ENCODE results near the gene LCN15. TPM values are rescaled to one million over a fixed set of nuclear protein-coding genes. Genes with fewer than 3 reads are reported as not detected.

Gene LCN15
- total and polyA plus RNA-seq, 10 of the 15 experiments (the other 5 are each of a cell fraction or from before 2014, with no cell fraction given): 0.37 to 0.50 TPM; not detected in 8

GRCh38 chr9:136759001-136759400, 5.3 kb downstream of the LCN15 start:
- H2AFZ ChIP-seq (ENCODE audit: control insufficient read depth, low read depth, low read length): no peak overlapping the region
- TF ChIP-seq ZZZ3 (IDR thresholded peaks at IDR 0.05; ENCODE audit: control insufficient read depth, insufficient read length, low read depth) (no peak), NFYB (IDR thresholded peaks at IDR 0.05; ENCODE audit: insufficient read depth, low read depth, low read length) (no peak), SMC3 (IDR thresholded peaks at IDR 0.05; ENCODE audit: borderline replicate concordance, low read length) (no peak), KDM1A (IDR thresholded peaks at IDR 0.05; ENCODE audit: borderline replicate concordance) (no peak), USF1 (IDR thresholded peaks at IDR 0.05; ENCODE audit: borderline replicate concordance, extremely low read length, insufficient read depth, low read depth, low read length) (no peak), SUZ12 (IDR thresholded peaks at IDR 0.05; ENCODE audit: unreplicated experiment) (no peak), NFIC (IDR thresholded peaks at IDR 0.05; ENCODE audit: low read depth, low read length) (no peak), POU2F2 (IDR thresholded peaks at IDR 0.05; ENCODE audit: borderline replicate concordance, low read depth, low read length) (no peak), SREBF1 (IDR thresholded peaks at IDR 0.05; ENCODE audit: low read length) (no peak), ATF7 (IDR thresholded peaks at IDR 0.05; ENCODE audit: low read depth) (no peak), CHD1 (IDR thresholded peaks at IDR 0.05; ENCODE audit: low read depth, low read length) (no peak), TAF1 (IDR thresholded peaks at IDR 0.05; ENCODE audit: borderline replicate concordance, low read depth, low read length) (no peak), NBN (IDR thresholded peaks at IDR 0.05) (no peak)
- H3K79me2 ChIP-seq (ENCODE audit: control insufficient read depth, insufficient read depth, low read length): no peaks in the 10 kb centered on the region
- ChIA-PET POLR2A (no interaction called here), SMC1A (ENCODE audit: uncharacterized antibody, unreplicated experiment) (no interaction called here), CTCF (interaction anchor here (0.6 to 2.3 kb wide), 6 partner anchors 17 to 378 kb away, joined by 3 to 8 read pairs (median 4); partner anchors contain the start of gene CCDC183), RAD21 (ENCODE audit: unreplicated experiment) (interaction anchor here (0.6 to 0.7 kb wide), 2 partner anchors 31 to 60 kb away, joined by 3 read pairs; no protein-coding TSS in a partner anchor)
- FAIRE-seq (no peak), ATAC-seq (no peak), DNase-seq (ENCODE audit: low read depth, low spot score) (no peak)
- H3K4me2 ChIP-seq (ENCODE audit: control insufficient read depth, insufficient read depth): no peak overlapping the region
- no peak overlapping the region for H3K4me3 ChIP-seq
- no peaks in the 10 kb centered on the region for H4K20me1 ChIP-seq (ENCODE audit: control insufficient read depth, insufficient read depth)
- intact Hi-C loops (cut with micrococcal nuclease; ENCODE audit: unreplicated experiment): no loop called here
- H3K27me3 ChIP-seq (replicated peaks in 1 of 2; ENCODE audit: control insufficient read depth in 2 of 2, insufficient read depth in 2 of 2, low read length in 1 of 2): 0 out of 4 replicates have a peak, but pooled peaks cover 0 to 2% of the 10 kb centered on the region in 2 experiments
- no peak overlapping the region for H3K27ac ChIP-seq (ENCODE audit: control insufficient read depth, insufficient read depth)
- no peaks in the 10 kb centered on the region for H3K36me3 ChIP-seq (ENCODE audit: control insufficient read depth in 2 of 2, insufficient read depth in 2 of 2, low read length in 1 of 2)
- BruUV-seq (replicated peaks): no TSS peak
- WGBS (ENCODE audit: insufficient coverage, insufficient replicate concordance, low lambda C conversion rate, missing lambda C conversion rate): 62% methylated on average over 7 of the region's 9 CpGs
- no peaks in the 10 kb centered on the region for H3K4me1 ChIP-seq (ENCODE audit: control insufficient read depth, insufficient read depth, low read length)
- in situ Hi-C loops (cut with MboI): no loop called here
- peaks cover 11% of the 10 kb centered on the region; the same call in 2 of the 3 replicates for H3K9me3 ChIP-seq (replicated peaks; ENCODE audit: control insufficient read depth, insufficient read depth, low read length)
- no peak overlapping the region for H3K9ac ChIP-seq (ENCODE audit: control insufficient read depth, insufficient read depth, low read length)
